ENCODE data around the gene KIF25. TPM values are rescaled to one million over a fixed set of nuclear protein-coding genes. Genes with fewer than 3 reads are reported as not detected.

The KIF25 gene
- total RNA-seq, 5 donors from 2014 or later (not counting 1 experiment from before 2014, with no cell fraction given), result not detected

- H3K27me3 ChIP-seq (replicated peaks in 1 of 2; ENCODE audit: control insufficient read depth in 2 of 2, extremely low read depth in 1 of 2, insufficient read depth in 2 of 2, low read length in 1 of 2), result peaks cover 0 to 20% of the 10 kb centered on the region in 2 experiments
- H3K36me3 ChIP-seq (ENCODE audit: control insufficient read depth in 2 of 2, extremely low read depth in 1 of 2, insufficient read depth in 1 of 2, low read length in 1 of 2), result no peaks in the 10 kb centered on the region
- DNase-seq (no peak), ATAC-seq (replicated peaks in 1 of 4) (no peak)
- ChIA-PET CTCF (no interaction called here), POLR2A (no interaction called here)
- H3K27ac ChIP-seq (ENCODE audit: low read length), result no peak overlapping the region
- no peaks in the 10 kb centered on the region for H3K4me1 ChIP-seq (ENCODE audit: control insufficient read depth in 1 of 2, extremely low read depth in 1 of 2, insufficient read depth in 2 of 2, low read length in 2 of 2)
- H3K4me1 Mint-ChIP-seq, result no peaks in the 10 kb centered on the region
- no peaks in the 10 kb centered on the region for H3K36me3 Mint-ChIP-seq
- H3K27me3 Mint-ChIP-seq, result peaks cover 9 to 11% of the 10 kb centered on the region in 2 donors
- H3K4me3 ChIP-seq (ENCODE audit: control insufficient read depth in 1 of 2, extremely low read depth in 1 of 2, low read length in 1 of 2), result no peak overlapping the region
- H3K4me3 Mint-ChIP-seq, result no peak overlapping the region
- peaks cover 4% of the 10 kb centered on the region for H3K9me3 ChIP-seq
- H3K27ac Mint-ChIP-seq, result no peak overlapping the region
- peaks cover 22 to 27% (median 23%) of the 10 kb centered on the region in 3 donors for H3K9me3 Mint-ChIP-seq
- 83% methylated on average over 3 of the region's 4 CpGs for WGBS (ENCODE audit: insufficient coverage)
Observed at GRCh38 chr6:168015009-168015408, 17.5 kb downstream of the KIF25 start.

- H3K27me3 Mint-ChIP-seq, result peaks cover 9 to 11% of the 10 kb centered on the region in 2 donors
- Histone ChIP-seq H3K27ac (ENCODE audit: low read length) (no peak overlapping the region), H3K4me1 (ENCODE audit: control insufficient read depth in 1 of 2, extremely low read depth in 1 of 2, insufficient read depth in 2 of 2, low read length in 2 of 2) (no peaks in the 10 kb centered on the region), H3K9me3 (peaks cover 4% of the 10 kb centered on the region), H3K27me3 (replicated peaks in 1 of 2; ENCODE audit: control insufficient read depth in 2 of 2, extremely low read depth in 1 of 2, insufficient read depth in 2 of 2, low read length in 1 of 2) (peaks cover 0 to 20% of the 10 kb centered on the region in 2 experiments), H3K36me3 (ENCODE audit: control insufficient read depth in 2 of 2, extremely low read depth in 1 of 2, insufficient read depth in 1 of 2, low read length in 1 of 2) (no peaks in the 10 kb centered on the region), H3K4me3 (ENCODE audit: control insufficient read depth in 1 of 2, extremely low read depth in 1 of 2, low read length in 1 of 2) (no peak overlapping the region)
- ATAC-seq (replicated peaks in 1 of 4) (no peak), DNase-seq (no peak)
- no peaks in the 10 kb centered on the region for H3K36me3 Mint-ChIP-seq
- no peak overlapping the region for H3K4me3 Mint-ChIP-seq
- CTCF ChIA-PET, result no interaction called here
- no peaks in the 10 kb centered on the region for H3K4me1 Mint-ChIP-seq
- peaks cover 19 to 21% (median 19%) of the 10 kb centered on the region in 3 donors for H3K9me3 Mint-ChIP-seq
- 87% methylated on average over 13 of the region's 14 CpGs for WGBS (ENCODE audit: insufficient coverage)
- POLR2A ChIA-PET, result no interaction called here
- no peak overlapping the region for H3K27ac Mint-ChIP-seq
Observed at GRCh38 chr6:168015482-168016175, 18.2 kb downstream of the KIF25 start.

- no peaks in the 10 kb centered on the region for H3K36me3 ChIP-seq (ENCODE audit: control insufficient read depth in 2 of 2, extremely low read depth in 1 of 2, insufficient read depth in 1 of 2, low read length in 1 of 2)
- H3K4me1 Mint-ChIP-seq, result no peaks in the 10 kb centered on the region
Observed at GRCh38 chr6:168016176-168016620, 18.7 kb downstream of the KIF25 start.

GRCh38 chr6:168016721-168017525 lies 19.5 kb downstream of the KIF25 start:
- Histone ChIP-seq H3K9me3 (peaks cover 4% of the 10 kb centered on the region), H3K27ac (ENCODE audit: low read length) (no peak overlapping the region), H3K4me1 (ENCODE audit: control insufficient read depth in 1 of 2, extremely low read depth in 1 of 2, insufficient read depth in 2 of 2, low read length in 2 of 2) (no peaks in the 10 kb centered on the region), H3K36me3 (ENCODE audit: control insufficient read depth in 2 of 2, extremely low read depth in 1 of 2, insufficient read depth in 1 of 2, low read length in 1 of 2) (no peaks in the 10 kb centered on the region), H3K27me3 (replicated peaks in 1 of 2; ENCODE audit: control insufficient read depth in 2 of 2, extremely low read depth in 1 of 2, insufficient read depth in 2 of 2, low read length in 1 of 2) (peaks cover 0 to 20% of the 10 kb centered on the region in 2 experiments), H3K4me3 (ENCODE audit: control insufficient read depth in 1 of 2, extremely low read depth in 1 of 2, low read length in 1 of 2) (no peak overlapping the region)
- Mint-ChIP-seq H3K4me1 (no peaks in the 10 kb centered on the region), H3K9me3 (peaks cover 6 to 9% (median 8%) of the 10 kb centered on the region in 3 donors), H3K36me3 (no peaks in the 10 kb centered on the region), H3K4me3 (no peak overlapping the region), H3K27me3 (peaks cover 9 to 11% of the 10 kb centered on the region in 2 donors), H3K27ac (no peak overlapping the region)
- POLR2A ChIA-PET, result no interaction called here
- DNase-seq (no peak), ATAC-seq (replicated peaks in 1 of 4) (no peak)
- CTCF ChIA-PET, result no interaction called here
- WGBS (ENCODE audit: insufficient coverage), result 89% methylated on average over 15 of the region's 18 CpGs

More at GRCh38 chr6:168016176-168016620, 18.7 kb downstream of the KIF25 start:
- Histone ChIP-seq H3K27me3 (replicated peaks in 1 of 2; ENCODE audit: control insufficient read depth in 2 of 2, extremely low read depth in 1 of 2, insufficient read depth in 2 of 2, low read length in 1 of 2) (peaks cover 0 to 20% of the 10 kb centered on the region in 2 experiments), H3K9me3 (peaks cover 4% of the 10 kb centered on the region), H3K4me1 (ENCODE audit: control insufficient read depth in 1 of 2, extremely low read depth in 1 of 2, insufficient read depth in 2 of 2, low read length in 2 of 2) (no peaks in the 10 kb centered on the region), H3K4me3 (ENCODE audit: control insufficient read depth in 1 of 2, extremely low read depth in 1 of 2, low read length in 1 of 2) (no peak overlapping the region), H3K27ac (ENCODE audit: low read length) (no peak overlapping the region)
- CTCF ChIA-PET, result no interaction called here
- 93% methylated on average over 17 of the region's 18 CpGs for WGBS (ENCODE audit: insufficient coverage)
- Mint-ChIP-seq H3K9me3 (peaks cover 13 to 15% (median 13%) of the 10 kb centered on the region in 3 donors), H3K27ac (no peak overlapping the region), H3K27me3 (peaks cover 9 to 11% of the 10 kb centered on the region in 2 donors), H3K36me3 (no peaks in the 10 kb centered on the region), H3K4me3 (no peak overlapping the region)
- ATAC-seq (replicated peaks in 1 of 4), result no peak
- POLR2A ChIA-PET, result no interaction called here
- DNase-seq, result no peak

- Mint-ChIP-seq H3K27ac (no peak overlapping the region), H3K36me3 (no peaks in the 10 kb centered on the region)
Observed at GRCh38 chr6:168017629-168018028, 20.2 kb downstream of the KIF25 start.

GRCh38 chr6:168018664-168019063 lies 21.2 kb downstream of the KIF25 start:
- POLR2A ChIA-PET, result no interaction called here
- 89% methylated on average over 12 of the region's 15 CpGs for WGBS (ENCODE audit: insufficient coverage)
- Histone ChIP-seq H3K4me1 (ENCODE audit: control insufficient read depth in 1 of 2, extremely low read depth in 1 of 2, insufficient read depth in 2 of 2, low read length in 2 of 2) (no peaks in the 10 kb centered on the region), H3K4me3 (ENCODE audit: control insufficient read depth in 1 of 2, extremely low read depth in 1 of 2, low read length in 1 of 2) (no peak overlapping the region), H3K27me3 (replicated peaks in 1 of 2; ENCODE audit: control insufficient read depth in 2 of 2, extremely low read depth in 1 of 2, insufficient read depth in 2 of 2, low read length in 1 of 2) (peaks cover 0 to 8% of the 10 kb centered on the region in 2 experiments), H3K36me3 (ENCODE audit: control insufficient read depth in 2 of 2, extremely low read depth in 1 of 2, insufficient read depth in 1 of 2, low read length in 1 of 2) (no peaks in the 10 kb centered on the region), H3K27ac (ENCODE audit: low read length) (no peak overlapping the region), H3K9me3 (no peaks in the 10 kb centered on the region)
- Mint-ChIP-seq H3K27ac (no peak overlapping the region), H3K4me3 (no peak overlapping the region), H3K4me1 (no peaks in the 10 kb centered on the region), H3K36me3 (no peaks in the 10 kb centered on the region), H3K27me3 (peaks cover 9 to 11% of the 10 kb centered on the region in 2 donors), H3K9me3 (peaks cover 3 to 6% (median 4%) of the 10 kb centered on the region in 3 donors)
- no peak for ATAC-seq (replicated peaks in 1 of 4)
- CTCF ChIA-PET, result no interaction called here
- no peak for DNase-seq

More at GRCh38 chr6:168017629-168018028, 20.2 kb downstream of the KIF25 start:
- 87% methylated on average over 3 of the region's 11 CpGs for WGBS (ENCODE audit: insufficient coverage)
- peaks cover 3 to 6% (median 4%) of the 10 kb centered on the region in 3 donors for H3K9me3 Mint-ChIP-seq
- Histone ChIP-seq H3K27me3 (replicated peaks in 1 of 2; ENCODE audit: control insufficient read depth in 2 of 2, extremely low read depth in 1 of 2, insufficient read depth in 2 of 2, low read length in 1 of 2) (peaks cover 0 to 17% of the 10 kb centered on the region in 2 experiments), H3K4me3 (ENCODE audit: control insufficient read depth in 1 of 2, extremely low read depth in 1 of 2, low read length in 1 of 2) (no peak overlapping the region), H3K9me3 (no peaks in the 10 kb centered on the region), H3K36me3 (ENCODE audit: control insufficient read depth in 2 of 2, extremely low read depth in 1 of 2, insufficient read depth in 1 of 2, low read length in 1 of 2) (no peaks in the 10 kb centered on the region), H3K4me1 (ENCODE audit: control insufficient read depth in 1 of 2, extremely low read depth in 1 of 2, insufficient read depth in 2 of 2, low read length in 2 of 2) (no peaks in the 10 kb centered on the region), H3K27ac (ENCODE audit: low read length) (no peak overlapping the region)
- no peak overlapping the region for H3K4me3 Mint-ChIP-seq
- peaks cover 9 to 11% of the 10 kb centered on the region in 2 donors for H3K27me3 Mint-ChIP-seq
- ChIA-PET POLR2A (no interaction called here), CTCF (no interaction called here)
- ATAC-seq (replicated peaks in 1 of 4), result no peak
- DNase-seq, result no peak
- no peaks in the 10 kb centered on the region for H3K4me1 Mint-ChIP-seq

Measured in T-cell (primary cell).